ENCODE measurements around the gene ZFAND2A.

GRCh38 chr7:1152492-1152891 lies 7.5 kb downstream of the ZFAND2A start:
- TF ChIP-seq POLR2A (IDR thresholded peaks at IDR 0.05; ENCODE audit: low read depth, low read length) (no peak), CTCF (IDR thresholded peaks at IDR 0.05; ENCODE audit: extremely low read depth in 1 of 2, insufficient read depth in 1 of 2, low read depth in 1 of 2, low read length in 2 of 2) (no peak), JUN (IDR thresholded peaks at IDR 0.05; ENCODE audit: borderline replicate concordance, insufficient read depth, insufficient read length, low read depth) (no peak), MAX (IDR thresholded peaks at IDR 0.05; ENCODE audit: insufficient read depth, insufficient read length) (no peak), EZH2 (IDR thresholded peaks at IDR 0.05; ENCODE audit: borderline replicate concordance, low read depth, low read length, severe bottlenecking) (no peak), POLR2AphosphoS5 (IDR thresholded peaks at IDR 0.05; ENCODE audit: insufficient read depth, low read depth, low read length) (no peak), GATA2 (IDR thresholded peaks at IDR 0.05; ENCODE audit: insufficient read depth, insufficient read length, low read depth, low read length) (no peak), MYC (IDR thresholded peaks at IDR 0.05; ENCODE audit: low read depth, low read length) (no peak), FOS (IDR thresholded peaks at IDR 0.05; ENCODE audit: borderline replicate concordance, insufficient read depth, low read length) (no peak)
